Suppressor macrophage treated with lipopolysaccharide for 1 hour (primary cell): ENCODE data around the gene TLCD2.
"Not testable (repeated sequence)": the region's sequence is repeated elsewhere in the genome, so short reads cannot be mapped to it uniquely, and the experiment has no call there.

Source experiments
- DNase-seq, 3 donors: peaks; one replicate each; pipeline ENCODE4 v3.0.0-alpha.2; 2020 to 2022

TLCD2 gene

DNA sequence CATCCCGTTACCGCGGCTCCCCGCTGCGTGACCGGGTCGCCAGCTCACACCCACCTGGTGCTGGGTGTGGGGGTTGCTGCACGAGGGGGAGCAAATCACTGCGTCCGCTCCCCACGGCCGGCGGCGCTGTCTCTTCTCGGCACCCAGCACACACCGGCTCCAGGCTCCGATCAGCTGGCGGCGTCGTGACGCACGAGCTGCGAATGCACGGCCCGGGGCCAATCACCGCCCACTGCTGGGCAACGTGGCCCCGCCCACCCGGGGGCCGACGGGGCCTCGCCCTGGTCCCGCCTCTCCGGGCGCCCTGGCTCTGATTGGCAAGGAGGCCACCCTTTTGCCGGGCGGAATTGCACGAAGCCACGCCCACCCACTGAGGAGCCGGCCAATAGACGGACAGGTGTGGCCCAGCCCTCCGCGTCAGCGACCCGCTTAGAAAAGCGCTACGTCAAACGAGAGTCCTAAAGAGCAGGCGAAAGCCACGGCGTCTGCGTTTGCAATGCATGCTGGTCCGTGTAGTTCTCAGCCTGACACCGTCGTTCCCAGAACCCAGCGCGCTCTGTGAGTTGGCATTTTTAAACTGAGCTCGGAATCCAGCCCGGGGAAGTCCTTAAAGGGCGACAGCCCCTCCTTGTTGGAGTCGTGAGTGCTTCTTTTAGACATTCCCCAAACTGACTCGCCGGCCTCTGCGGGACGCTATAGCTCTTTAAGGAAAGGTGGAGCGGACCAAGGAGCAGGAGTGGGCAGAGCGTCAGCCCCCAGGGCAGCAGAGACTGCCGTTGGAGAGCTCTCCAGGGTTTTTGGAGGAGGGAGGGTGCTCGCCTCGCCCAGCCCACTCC lies 6.1 kb upstream of the TLCD2 start:
- peak; percentile 100 for DNase-seq

GRCh38 chr17:1715803-1716075 lies 5.6 kb upstream of the TLCD2 start:
- DNase-seq: no peak

DNA sequence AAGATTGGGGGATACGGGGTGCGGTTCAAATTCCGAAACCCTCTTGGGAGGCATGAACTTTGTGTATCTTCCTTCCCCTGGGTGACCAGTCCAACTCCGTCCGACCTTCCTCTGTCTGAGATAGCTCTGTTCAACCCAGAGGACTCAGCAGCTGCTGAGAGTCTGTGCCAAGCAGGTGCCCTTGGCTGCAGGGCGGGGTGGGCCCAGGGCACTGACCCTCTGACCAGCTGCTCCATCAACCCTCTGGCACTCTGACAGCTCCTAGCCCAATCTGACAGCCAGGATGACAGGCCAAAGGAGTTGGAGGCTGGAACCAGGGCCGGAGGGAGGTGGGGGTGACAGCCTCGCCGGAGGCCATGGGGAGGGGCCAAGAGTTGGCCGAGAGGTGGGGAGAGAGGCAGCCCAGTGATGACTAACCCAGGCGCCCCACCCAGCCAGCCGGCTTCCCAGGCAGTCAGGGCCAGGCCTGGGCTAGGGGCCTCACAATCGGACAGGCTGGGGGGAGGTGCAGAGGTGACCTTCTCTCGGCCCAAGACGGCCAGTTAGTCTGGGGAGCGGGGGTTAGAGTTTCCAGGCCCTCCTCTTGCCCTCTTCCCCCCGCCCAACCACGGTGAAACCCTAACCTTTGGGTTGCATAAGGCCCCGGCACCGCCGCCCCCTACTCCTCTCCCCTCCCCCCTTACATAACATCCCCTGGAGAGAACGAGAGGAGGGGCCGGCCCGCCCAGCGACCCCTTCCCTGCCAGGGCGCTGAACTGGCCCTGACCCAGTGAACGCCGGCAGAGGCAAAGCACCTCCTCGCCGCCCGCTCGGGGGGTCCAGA lies 5.0 kb upstream of the TLCD2 start:
- peak; percentile 84 to 91 (median 86) for DNase-seq

GRCh38 chr17:1714427-1714979 lies 4.3 kb upstream of the TLCD2 start:
- DNase-seq: peak; percentile 90 to 95 (median 93)

DNA sequence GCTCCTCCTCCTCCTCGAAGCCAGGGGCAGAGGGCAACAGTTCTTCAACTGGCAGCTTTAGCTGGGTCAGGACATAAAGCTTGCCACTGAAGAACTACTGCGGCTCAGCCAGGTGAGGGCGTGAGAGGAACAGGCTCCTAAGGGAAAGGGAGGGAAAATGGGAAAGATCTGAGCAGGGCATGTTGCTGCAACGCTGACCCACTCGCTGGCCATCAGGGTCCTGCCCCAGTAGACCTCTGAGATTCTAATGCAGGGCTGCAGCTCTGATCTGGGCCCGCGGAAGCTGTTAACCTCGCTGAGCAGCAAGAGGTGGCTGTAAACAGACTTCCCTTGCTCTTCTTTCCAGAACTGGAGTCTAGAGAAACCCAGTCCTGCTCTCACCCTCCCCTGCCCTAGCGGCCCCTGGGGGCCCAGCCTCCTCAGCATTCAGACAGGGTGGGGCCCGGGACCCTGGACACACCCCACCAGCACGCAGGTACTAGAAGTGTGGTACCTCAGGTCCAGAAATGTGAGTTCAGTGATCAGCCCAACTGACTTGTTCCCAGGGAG lies 3.8 kb upstream of the TLCD2 start:
- DNase-seq: no peak

- DNase-seq: no peak
Measured at GRCh38 chr17:1713160-1713877, 3.1 kb upstream of the TLCD2 start.

DNA sequence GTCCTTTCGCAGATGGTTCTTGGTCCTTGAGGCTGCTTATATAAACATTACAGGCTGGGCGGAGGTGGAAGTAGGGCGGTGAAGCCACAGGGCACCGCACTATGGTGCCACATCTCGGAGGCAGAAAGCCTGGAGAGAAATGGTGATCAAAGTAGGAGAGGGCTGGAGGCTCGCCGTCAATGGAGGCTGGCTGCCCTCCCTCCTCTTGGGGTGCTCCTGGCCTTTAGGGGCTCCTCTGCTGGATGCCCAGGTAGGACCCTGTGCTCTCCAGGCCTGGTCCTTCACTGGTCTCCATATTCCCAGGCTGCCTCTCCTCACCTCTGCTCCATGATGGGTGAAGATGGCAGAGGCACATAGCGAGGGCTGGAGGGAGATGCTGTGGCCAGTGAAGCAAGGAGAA lies 2.1 kb upstream of the TLCD2 start:
- no peak for DNase-seq

- DNase-seq: no peak
Measured at GRCh38 chr17:1711804-1712203, 1.6 kb upstream of the TLCD2 start.

DNA sequence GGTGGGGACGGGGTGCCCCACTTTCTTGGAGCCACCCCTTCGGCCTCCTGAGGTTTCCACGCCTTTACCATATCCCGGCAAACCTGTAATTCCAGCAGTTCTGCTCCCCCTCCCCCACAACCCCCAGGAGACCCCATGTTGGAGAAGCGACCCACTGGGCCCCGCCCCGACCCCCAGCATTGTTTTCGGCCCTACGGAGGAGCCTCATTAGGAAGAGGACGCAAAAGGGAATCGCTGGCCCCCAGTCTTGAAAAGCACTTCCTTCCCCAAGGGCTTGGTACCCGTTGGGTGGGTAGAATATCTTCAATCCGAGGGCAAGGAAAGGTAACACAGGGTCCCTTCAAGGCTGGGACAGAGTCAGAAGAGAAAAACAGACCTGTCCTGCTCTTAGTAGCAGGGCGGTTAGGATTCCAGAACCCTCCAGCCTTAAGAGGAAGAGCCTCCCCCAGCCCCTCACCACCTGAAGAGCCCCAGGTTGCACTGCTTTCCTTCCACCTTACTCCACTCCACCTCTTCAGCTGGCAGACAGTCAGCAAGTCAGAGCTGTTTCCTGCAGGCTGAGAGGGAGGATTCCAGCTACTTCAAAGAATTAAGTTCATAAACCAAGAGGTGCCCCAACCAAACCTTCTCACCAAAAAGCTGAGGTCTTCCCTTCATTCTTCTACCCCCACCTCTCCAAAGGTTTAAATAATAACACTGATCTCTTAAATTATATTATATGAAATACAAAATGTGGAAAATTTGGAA lies 803 bp upstream of the TLCD2 start:
- peak in 1 of 3 donors; percentile 14 for DNase-seq

DNA sequence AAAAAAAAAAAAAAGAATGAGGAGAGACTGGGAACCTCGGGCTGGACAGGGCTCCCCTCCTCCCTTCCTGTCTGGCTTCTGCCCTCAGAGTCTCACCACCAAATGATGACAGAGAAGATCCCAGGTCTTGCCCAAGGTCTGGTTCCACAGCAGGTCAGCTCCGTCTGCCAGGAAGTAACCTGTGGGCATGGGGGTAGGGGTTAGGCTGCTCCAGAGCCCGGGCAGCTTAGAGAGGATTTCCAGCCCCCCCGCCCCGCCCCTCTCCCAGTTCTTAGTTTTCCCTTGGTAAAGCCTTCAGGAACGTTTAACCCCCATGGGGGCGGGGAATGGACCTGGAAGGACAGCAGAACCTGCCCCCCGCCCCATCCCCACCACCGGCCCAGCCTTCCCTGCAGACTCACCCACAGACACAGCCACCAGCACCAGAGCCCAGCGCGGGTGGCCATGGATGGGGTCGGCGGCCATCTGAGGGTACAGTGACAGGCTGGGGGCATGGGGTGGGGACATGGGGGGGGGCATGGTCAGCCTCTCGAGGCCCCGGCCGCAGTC lies 700 bp downstream of the TLCD2 start:
- DNase-seq: no peak

- DNase-seq: not testable (repeated sequence)
Measured at GRCh38 chr17:1708791-1709346, 1.3 kb downstream of the TLCD2 start.

DNA sequence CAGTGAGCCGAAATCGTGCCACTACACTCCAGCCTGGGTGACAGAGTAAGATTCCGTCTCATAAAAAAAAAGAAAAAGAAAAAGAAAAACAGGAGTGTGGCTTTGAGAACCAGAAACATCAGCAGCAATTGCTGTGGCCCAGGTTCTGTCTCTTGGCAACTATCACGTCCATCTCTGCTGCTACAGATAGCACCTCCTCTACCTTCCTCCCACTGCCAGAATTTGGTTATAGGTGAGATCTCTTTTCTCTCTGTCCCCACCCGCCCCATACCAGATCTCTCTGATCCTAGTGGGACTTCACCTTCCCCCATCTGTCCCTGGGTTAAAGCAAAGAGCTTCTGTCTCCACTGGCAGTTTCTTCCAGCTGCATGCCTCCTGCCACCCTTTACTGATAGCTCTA lies 3.1 kb downstream of the TLCD2 start:
- DNase-seq: no peak

GRCh38 chr17:1705004-1705403 lies 5.2 kb downstream of the TLCD2 start:
- no peak for DNase-seq

DNA sequence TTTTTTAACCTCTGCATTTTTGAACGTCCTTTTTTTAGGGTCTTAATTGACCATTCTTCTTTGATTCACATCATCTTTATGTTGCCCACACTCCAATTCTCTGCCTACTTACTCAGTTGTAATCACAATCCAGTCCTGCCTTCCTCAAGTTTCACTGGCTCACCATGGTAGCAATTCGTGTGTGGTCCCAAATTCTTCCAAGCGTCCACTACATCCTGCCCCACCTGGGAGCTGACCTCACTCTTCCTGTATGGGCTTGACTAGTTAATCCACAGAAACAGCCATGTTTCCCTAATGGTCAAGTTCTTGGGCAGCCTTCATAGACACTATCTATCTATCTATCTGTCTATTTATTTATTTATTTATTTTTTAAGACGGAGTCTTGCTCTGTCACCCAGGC lies 7.1 kb downstream of the TLCD2 start:
- no peak for DNase-seq

GRCh38 chr17:1699891-1700290 lies 10.3 kb downstream of the TLCD2 start:
- DNase-seq: not testable (repeated sequence)

GRCh38 chr17:1697681-1698080 lies 12.5 kb downstream of the TLCD2 start:
- DNase-seq: no peak

- DNase-seq: no peak
Measured at GRCh38 chr17:1695365-1695764, 14.8 kb downstream of the TLCD2 start.

GRCh38 chr17:1693339-1693738 lies 16.8 kb downstream of the TLCD2 start:
- no peak for DNase-seq

DNA sequence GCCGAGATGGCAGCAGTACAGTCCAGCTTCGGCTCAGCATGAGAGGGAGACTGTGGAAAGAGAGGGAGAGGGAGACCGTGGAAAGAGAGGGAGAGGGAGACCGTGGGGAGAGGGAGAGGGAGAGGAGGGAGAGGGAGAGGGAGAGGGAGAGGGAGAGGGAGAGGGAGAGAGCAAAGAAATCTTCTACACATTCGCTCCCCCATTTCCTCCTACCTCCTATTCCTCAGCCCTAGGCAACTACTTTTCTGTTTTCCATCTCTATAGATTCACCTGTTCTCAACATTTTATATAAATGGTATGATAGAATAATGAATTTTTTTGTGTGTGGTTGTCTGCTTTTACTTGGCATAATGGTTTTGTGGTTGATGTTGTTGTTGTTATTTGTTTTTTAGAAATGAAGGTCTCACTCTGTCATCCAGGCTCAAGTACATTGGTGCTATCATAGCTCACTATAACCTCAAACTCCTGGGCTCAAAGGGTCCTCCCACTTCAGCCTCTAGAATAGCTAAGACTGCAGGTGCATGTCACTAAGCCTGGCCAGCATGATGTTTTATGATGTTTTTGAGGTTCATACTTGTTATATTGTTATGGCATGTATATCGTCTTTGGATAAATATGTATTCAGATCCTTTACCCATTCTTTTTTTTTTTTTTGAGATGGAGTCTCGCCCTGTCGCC lies 19.5 kb downstream of the TLCD2 start:
- DNase-seq: no peak

GRCh38 chr17:1688405-1688804 lies 21.8 kb downstream of the TLCD2 start:
- not testable (repeated sequence) for DNase-seq

- DNase-seq: no peak
Measured at GRCh38 chr17:1686086-1686485, 24.1 kb downstream of the TLCD2 start.
